ENCODE measurements around the gene KRT4. TPM values are rescaled to one million over a fixed set of nuclear protein-coding genes. Genes with fewer than 3 reads are reported as not detected.

Gene KRT4
- total and polyA plus RNA-seq, 7 donors: 0.12 to 1.7 (median 0.43) TPM; not detected in 3

DNA sequence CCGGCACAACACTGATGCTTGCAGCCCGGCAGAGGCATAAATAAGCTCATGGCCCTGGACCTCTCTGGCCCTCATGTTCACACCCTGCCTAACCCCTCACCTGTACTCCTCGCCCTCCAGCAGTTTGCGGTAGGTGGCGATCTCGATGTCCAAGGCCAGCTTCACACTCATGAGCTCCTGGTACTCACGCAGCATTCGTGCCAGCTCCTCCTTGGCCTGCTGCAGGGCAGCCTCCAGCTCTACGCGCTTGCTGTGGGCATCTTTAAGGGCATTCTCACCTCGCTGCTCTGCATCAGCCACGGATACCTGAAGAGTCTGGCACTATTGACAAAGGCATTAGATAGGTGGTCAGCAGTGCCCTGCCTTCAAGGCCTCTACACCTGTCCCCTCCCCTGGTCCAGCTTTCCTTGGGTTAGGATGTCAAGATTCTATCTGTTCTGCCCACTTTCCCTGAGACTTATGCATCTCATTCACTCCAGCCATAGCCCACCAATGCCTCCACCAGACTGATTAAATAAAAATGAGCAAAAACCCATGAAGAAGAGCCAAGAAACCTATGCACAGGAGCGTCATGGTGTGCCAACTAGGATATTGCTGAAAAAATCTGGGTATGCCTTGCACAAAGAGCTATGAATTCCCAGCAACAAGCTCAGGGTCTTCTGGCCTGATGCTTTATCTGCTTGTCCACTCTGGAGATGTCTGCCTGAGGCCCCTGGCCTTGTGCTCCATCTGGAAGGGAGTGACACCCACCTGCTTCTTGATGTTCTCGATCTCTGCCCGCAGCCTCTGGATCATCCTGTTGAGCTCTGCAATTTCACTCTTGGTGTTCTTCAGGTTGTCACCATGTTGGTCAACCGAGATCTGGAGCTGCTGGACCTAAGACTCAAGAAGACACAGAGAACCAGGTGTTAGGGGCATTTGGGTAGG, 6.1 kb downstream of the KRT4 start:
- no peak for ATAC-seq
- Histone ChIP-seq H3K9me3 (no peaks in the 10 kb centered on the region), H3K4me3 (no peak overlapping the region), H3K27me3 (ENCODE audit: insufficient read depth in 3 of 3, low read length in 2 of 3) (peaks cover 0 to 7% (median 0%) of the 10 kb centered on the region in 3 donors), H3K4me1 (no peaks in the 10 kb centered on the region), H3K27ac (no peak overlapping the region), H3K36me3 (ENCODE audit: insufficient read depth in 1 of 2, low read depth in 1 of 2) (no peaks in the 10 kb centered on the region)
- intact Hi-C loops (cut with DNase I): no loop called here
- DNase-seq: no peak
- WGBS, 3 donors: 80 to 82% (median 81%) methylated on average over 16 of the region's 16 CpGs
- TF ChIP-seq, protein P1, sequence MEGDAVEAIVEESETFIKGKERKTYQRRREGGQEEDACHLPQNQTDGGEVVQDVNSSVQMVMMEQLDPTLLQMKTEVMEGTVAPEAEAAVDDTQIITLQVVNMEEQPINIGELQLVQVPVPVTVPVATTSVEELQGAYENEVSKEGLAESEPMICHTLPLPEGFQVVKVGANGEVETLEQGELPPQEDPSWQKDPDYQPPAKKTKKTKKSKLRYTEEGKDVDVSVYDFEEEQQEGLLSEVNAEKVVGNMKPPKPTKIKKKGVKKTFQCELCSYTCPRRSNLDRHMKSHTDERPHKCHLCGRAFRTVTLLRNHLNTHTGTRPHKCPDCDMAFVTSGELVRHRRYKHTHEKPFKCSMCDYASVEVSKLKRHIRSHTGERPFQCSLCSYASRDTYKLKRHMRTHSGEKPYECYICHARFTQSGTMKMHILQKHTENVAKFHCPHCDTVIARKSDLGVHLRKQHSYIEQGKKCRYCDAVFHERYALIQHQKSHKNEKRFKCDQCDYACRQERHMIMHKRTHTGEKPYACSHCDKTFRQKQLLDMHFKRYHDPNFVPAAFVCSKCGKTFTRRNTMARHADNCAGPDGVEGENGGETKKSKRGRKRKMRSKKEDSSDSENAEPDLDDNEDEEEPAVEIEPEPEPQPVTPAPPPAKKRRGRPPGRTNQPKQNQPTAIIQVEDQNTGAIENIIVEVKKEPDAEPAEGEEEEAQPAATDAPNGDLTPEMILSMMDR (IDR thresholded peaks at IDR 0.05): no peak

DNA sequence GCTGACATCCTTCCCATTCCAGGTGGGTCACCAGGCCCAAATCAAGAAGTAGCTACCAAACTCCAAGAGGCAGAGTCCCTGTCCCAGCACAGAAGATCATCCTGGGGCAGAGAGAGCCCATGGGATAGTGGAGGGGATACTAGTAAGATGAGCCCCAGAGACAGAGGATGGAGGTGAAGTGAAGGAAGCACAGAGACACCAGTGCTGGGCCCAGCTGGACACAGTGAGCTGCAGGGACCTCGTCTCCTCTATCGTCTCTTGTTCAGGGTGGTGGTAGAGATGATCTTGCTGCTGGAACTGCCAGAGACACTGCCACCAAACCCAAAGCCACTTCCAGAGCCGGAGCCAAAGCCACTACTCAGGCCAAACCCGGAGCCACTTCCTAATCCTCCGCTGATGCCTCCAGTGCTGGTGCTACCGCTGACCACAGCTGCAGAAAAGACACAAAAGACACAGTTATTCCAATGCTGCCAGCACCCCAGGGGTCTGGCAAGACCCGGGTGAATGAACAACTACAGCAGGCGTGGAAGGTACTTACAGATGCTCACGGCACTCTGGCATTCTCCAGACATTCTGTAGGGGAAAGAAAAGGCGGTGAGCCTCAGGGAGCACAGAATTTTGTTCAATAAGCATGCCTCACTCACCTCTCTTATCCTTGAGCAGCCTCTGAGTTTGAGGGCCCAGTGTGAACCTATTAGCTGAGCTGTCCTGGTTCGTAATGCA, 6.9 kb downstream of the KRT4 start:
- TF ChIP-seq, protein P1 (IDR thresholded peaks at IDR 0.05): no peak
- 56 to 67% (median 57%) methylated on average over 11 of the region's 11 CpGs for WGBS, 3 donors

DNA sequence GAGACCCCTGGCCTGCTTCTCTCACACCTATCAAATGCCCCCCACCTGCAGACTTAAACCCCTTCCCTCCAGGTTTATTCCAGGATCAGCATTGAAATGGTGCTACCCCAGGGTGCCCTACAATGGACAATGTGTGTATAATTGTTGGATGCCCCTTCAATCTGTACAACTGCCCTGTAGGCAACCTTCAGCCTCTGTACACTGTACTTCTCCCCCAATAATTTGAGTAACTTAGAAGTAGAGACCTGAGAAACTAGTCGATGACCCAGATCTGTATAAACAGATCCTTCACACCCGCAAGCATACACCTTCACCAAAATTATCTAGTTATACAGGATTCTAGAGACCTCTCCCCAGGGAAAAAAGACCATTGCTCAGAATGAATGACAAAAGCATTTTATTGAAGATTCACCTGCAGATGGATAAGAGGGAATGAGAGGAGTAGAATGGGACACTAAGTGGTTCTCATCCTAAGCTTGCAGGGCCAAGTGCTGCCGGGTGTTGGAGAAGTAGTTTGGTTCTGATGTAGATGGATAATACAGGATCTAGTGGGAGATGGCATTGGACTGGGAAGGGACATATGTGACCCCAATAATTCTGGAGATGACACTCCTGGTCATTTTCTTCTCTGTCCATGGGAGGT, 7.6 kb downstream of the KRT4 start:
- H3K4me3 ChIP-seq: no peak overlapping the region
- H3K27me3 ChIP-seq (ENCODE audit: insufficient read depth in 3 of 3, low read length in 2 of 3): peaks cover 0 to 7% (median 0%) of the 10 kb centered on the region in 3 donors
- DNase-seq (no peak), ATAC-seq (no peak)
- no peak overlapping the region for H3K27ac ChIP-seq
- H3K9me3 ChIP-seq: no peaks in the 10 kb centered on the region
- 94 to 95% (median 95%) methylated on average over 3 of the region's 3 CpGs for WGBS, 3 donors
- H3K36me3 ChIP-seq (ENCODE audit: insufficient read depth in 1 of 2, low read depth in 1 of 2): no peaks in the 10 kb centered on the region
- intact Hi-C loops (cut with DNase I): no loop called here
- TF ChIP-seq, protein P1 (IDR thresholded peaks at IDR 0.05): no peak
- no peaks in the 10 kb centered on the region for H3K4me1 ChIP-seq

More for the DNA sequence above, 6.9 kb downstream of the KRT4 start:
- Histone ChIP-seq H3K36me3 (ENCODE audit: insufficient read depth in 1 of 2, low read depth in 1 of 2) (no peaks in the 10 kb centered on the region), H3K27ac (no peak overlapping the region), H3K9me3 (no peaks in the 10 kb centered on the region), H3K4me1 (no peaks in the 10 kb centered on the region), H3K27me3 (ENCODE audit: insufficient read depth in 3 of 3, low read length in 2 of 3) (peaks cover 0 to 7% (median 0%) of the 10 kb centered on the region in 3 donors), H3K4me3 (no peak overlapping the region)
- no peak for ATAC-seq
- DNase-seq: no peak
- intact Hi-C loops (cut with DNase I): no loop called here

DNA sequence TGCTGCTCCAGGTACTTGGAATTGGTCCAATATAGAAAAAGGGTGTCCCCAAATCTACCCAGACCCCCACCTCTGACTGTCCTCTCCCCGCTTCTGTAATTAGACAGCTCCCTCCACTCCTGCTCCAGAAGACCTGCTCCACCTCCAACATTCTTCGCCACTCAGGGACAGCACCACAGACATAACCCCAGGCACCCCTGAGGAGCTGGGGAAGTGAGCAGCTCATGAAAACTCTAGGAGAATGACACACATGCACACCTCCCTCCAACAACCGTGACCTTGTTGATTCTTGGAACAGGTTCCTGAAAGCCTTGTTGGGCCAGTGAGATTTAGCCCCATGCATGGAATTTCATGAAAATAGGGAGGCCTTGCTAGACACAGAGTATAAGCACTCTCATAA, 8.2 kb downstream of the KRT4 start:
- TF ChIP-seq, protein P1 (IDR thresholded peaks at IDR 0.05): no peak
- WGBS, 3 donors: 77 to 93% (median 85%) methylated on average over 3 of the region's 3 CpGs
- Histone ChIP-seq H3K27me3 (ENCODE audit: insufficient read depth in 3 of 3, low read length in 2 of 3) (peaks cover 0 to 7% (median 0%) of the 10 kb centered on the region in 3 donors), H3K4me3 (no peak overlapping the region), H3K4me1 (no peaks in the 10 kb centered on the region), H3K36me3 (ENCODE audit: insufficient read depth in 1 of 2, low read depth in 1 of 2) (no peaks in the 10 kb centered on the region), H3K27ac (no peak overlapping the region), H3K9me3 (no peaks in the 10 kb centered on the region)
- DNase-seq (no peak), ATAC-seq (no peak)
- intact Hi-C loops (cut with DNase I): no loop called here

All from psoas muscle (tissue), 8 donors.